Thyroid gland (tissue), 4 donors: ENCODE results near the gene GDI2.

Experiments used
- POLR2A ChIP-seq, 2 donors: fragments of 450-650 bp; IDR thresholded peaks; one replicate each; pipeline ENCODE4 v1.6.1; 2017; ENCODE audit warnings: antibody characterized with exemption in 2 of 2, mild to moderate bottlenecking in 2 of 2, moderate library complexity in 1 of 2
- TF ChIP-seq, protein P1 (sequence below), 6 experiments: fragments of 200-600 bp in 3 of 6; fragments of 450-650 bp in 3 of 6; sonication (generic) in 3 of 6; IDR thresholded peaks; one replicate each; pipeline ENCODE4 v1.5.1; 2016 to 2019; ENCODE audit warnings: antibody characterized with exemption in 6 of 6, mild to moderate bottlenecking in 2 of 6, inconsistent platforms in 1 of 6, moderate library complexity in 1 of 6

DNA sequence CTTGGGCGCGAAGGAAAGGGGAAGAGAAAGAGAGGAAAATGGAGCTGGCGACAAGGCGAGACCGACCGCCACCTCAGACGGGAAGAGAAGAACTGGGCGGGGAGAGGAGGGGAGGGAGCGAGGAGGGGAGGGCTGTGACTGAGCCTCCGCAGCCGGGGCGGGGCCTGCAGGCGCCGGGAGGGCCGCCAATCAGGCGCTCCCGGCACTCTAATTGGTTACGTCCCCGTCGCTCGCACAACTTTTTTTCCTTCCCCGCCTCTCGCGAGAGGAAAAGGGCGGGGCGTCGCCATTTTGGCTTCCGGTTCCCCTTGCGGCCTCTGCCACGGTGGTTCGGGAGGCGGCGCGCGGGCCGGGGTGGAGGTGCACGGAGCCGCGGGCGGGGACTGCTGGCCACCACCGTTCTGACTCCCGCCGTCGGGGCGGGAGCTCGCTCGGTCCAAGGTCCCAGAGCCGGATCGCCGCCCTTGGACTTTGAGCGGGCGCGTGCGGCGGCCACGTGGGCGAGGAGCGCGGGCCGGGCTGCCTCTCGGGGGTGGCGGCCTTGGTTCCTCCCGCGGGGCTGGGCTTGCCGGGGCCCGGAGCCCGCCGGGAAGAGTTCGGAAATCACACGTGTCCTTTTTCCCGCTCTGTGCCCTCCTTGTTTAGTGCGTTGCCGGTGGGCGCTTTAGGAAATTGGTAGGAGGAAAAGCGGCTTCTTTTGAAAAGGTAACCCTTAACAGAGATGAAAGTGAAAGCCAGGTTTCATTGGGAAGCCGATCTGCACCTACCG is at the start of gene GDI2:
- TF ChIP-seq, protein P1, sequence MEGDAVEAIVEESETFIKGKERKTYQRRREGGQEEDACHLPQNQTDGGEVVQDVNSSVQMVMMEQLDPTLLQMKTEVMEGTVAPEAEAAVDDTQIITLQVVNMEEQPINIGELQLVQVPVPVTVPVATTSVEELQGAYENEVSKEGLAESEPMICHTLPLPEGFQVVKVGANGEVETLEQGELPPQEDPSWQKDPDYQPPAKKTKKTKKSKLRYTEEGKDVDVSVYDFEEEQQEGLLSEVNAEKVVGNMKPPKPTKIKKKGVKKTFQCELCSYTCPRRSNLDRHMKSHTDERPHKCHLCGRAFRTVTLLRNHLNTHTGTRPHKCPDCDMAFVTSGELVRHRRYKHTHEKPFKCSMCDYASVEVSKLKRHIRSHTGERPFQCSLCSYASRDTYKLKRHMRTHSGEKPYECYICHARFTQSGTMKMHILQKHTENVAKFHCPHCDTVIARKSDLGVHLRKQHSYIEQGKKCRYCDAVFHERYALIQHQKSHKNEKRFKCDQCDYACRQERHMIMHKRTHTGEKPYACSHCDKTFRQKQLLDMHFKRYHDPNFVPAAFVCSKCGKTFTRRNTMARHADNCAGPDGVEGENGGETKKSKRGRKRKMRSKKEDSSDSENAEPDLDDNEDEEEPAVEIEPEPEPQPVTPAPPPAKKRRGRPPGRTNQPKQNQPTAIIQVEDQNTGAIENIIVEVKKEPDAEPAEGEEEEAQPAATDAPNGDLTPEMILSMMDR (IDR thresholded peaks at IDR 0.05), result peak in 1 of 6 experiments; percentile 8
- peak; percentile 52 to 89 for TF ChIP-seq POLR2A (IDR thresholded peaks at IDR 0.05)
